HG03280 (cell line): ENCODE measurements around the gene LBP.
"Not testable (repeated sequence)": the region's sequence is repeated elsewhere in the genome, so short reads cannot be mapped to it uniquely, and the experiment has no call there.

Experiments used
- ATAC-seq: cut with Tn5 transposase; IDR thresholded peaks from one replicate; pipeline ENCODE4 v1.9.1; 2021; ENCODE audit warnings: mild to moderate bottlenecking, moderate library complexity; ENCODE audit not compliant: unreplicated experiment

Gene LBP

DNA sequence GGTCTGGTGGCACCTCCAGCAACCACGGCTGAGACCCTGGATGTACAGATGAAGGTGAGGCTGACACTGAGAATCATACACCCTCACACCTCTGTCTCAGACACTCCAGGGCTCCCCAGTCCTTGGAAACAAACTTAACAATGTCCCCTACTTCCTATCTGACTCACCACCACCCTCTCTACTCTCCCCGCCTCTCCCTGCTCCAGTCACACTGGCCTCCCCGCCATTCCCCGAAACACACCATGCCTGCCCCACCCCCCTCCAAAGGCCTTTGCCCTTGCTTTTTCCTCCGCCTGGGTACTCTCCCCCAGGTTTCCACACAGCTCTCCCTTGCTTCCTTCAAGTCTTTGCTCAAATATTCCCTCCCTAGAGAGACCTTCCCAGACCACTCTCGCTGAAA lies 26.1 kb upstream of the LBP start:
- ATAC-seq: no peak

DNA sequence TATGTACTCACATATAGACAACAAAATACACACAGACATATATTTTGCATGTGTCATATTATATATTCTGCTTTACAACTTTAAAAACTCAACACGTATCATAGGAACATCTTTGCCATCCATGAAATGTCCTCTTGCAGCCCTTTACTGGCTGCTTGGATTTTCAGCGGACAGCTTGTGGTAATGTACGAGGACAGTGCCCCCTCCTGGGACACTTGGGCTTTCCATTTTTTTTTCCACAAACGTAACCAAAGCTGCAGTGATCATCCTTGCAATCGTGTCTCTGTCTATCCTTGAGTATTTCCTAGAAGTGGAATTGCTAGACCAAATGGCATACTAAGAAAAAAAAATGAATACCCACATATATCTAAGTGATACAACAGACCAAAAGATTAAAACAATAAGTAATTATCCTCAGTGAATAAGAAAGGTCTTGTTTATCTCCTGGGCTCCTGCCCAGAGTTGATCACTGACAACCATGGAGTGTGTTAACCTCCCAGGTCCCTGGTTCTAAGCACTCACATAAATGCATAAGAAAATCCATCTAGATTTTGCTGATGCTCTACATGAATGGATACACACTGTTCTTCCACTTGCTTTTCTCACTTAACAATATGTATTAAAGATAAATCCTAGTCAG lies 24.2 kb upstream of the LBP start:
- no peak for ATAC-seq

DNA sequence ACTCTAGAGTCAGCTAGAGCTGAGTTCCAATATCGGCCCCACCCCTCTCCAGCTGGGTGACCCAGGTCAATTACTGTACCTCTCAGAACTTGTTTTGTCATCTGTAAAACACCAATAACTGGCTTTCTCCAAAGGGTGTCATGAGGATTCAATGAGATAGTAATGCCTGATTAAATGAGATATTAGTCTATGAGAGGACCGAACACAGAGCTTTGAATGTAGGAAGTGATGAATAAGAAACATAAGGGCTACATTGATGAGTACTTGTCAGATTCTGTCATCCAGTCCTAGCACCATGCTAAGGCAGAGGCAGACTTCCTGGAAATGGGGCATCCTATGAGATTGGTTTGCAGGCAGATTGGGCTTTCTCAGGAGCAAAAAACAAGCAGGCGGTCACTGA lies 22.1 kb upstream of the LBP start:
- no peak for ATAC-seq

DNA sequence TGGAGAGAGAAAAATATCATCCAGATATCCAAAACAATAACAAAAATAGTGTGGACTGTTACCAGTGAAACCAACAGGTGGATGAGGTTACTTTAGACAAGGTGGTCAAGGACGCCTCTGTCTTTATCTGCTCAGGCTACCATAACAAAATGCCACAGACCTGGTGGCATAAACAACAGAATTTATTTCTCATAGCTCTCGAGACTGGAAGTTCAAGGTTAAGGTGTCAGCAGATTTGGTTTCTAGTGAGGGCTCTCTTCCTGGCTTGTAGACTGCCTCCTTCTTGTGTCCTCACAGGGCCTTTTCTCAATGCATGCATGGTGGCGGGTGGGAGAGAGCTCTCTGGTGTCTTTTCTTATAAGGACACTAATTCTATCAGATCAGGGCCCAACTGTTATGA lies 21.1 kb upstream of the LBP start:
- ATAC-seq: no peak

- ATAC-seq: no peak
These were observed 20.4 kb upstream of the LBP start for GRCh38 chr20:38325905-38326304.

DNA sequence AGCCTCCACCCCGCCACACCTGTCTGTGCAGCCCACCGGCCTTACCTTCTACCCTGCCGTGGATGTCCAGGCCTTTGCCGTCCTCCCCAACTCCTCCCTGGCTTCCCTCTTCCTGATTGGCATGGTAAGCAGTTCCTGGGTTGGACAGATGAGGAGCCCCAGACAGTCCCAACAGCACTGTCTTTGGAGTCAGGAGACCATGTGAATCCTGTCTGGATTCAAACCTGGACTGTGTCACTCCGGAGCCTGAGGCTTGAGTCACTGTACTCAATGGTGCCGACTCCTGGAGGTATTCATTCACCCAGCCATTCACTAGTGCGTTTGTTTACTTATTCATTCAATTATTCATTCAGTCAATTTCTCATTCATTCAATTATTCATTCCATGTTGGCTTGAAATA lies 20.0 kb upstream of the LBP start:
- ATAC-seq: no peak

GRCh38 chr20:38330638-38331037 lies 15.6 kb upstream of the LBP start:
- no peak for ATAC-seq

GRCh38 chr20:38331245-38331644 lies 15.0 kb upstream of the LBP start:
- ATAC-seq: no peak

DNA sequence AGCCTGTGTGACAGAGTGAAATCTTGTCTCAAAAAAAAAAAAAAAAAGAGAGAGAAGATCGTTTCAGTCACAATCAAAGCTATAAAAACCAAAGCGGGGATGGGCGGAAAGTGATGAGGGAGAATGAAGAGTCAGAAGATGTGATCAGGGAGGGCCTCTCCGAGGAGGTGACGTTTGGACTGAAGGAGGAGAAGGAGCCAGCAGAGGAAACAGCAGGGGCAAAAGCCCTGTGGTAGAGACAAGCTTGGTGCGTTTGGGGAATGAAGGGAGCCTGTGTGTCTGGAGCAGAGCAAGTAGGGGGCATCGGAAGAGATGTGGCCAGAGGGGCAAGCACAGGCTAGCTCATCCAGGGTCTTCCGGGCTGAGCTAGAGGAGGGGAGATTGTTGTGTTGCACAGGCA lies 14.5 kb upstream of the LBP start:
- ATAC-seq: no peak

DNA sequence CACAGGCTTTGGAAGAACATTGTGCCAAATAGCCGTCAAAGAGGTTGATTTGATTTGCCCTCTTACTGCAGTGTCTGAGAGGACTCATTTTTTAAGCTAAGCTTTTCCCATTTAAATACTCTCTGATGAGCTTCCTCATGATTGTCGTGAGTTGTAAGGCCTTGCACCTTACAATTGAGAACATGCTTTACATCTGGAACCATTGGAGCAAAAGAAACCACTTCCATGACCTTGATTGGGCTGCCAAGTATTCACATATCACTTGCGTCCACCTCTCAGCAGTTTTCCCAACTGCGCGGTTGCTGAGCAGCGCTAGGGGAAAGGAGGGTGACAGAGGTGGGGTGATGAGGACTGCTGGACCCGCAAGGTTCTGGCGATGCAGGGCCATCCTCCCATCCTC lies 12.3 kb upstream of the LBP start:
- no peak for ATAC-seq

DNA sequence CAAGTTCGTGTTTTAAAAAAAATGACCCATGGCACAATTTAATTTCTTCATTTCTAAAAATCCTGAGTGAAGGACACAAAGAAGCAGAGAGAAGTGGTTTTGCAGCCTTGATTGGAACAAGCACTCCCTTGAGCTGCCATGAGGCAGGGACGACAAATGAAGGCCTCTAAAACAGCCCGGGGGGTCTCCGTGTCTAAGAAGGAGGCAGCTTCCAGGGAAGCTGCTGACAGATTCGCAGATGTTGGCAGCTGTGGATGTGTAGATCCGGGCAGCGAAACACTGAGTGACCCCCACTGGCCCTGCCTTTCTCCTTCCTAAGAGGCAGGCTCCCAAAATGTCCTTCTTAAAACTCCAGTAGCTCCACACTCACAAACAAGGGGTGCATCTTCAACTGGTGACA lies 9.6 kb upstream of the LBP start:
- no peak for ATAC-seq

GRCh38 chr20:38337561-38338140 lies 8.6 kb upstream of the LBP start:
- no peak for ATAC-seq

- ATAC-seq: no peak
These were observed 7.3 kb upstream of the LBP start for GRCh38 chr20:38338849-38339520.

DNA sequence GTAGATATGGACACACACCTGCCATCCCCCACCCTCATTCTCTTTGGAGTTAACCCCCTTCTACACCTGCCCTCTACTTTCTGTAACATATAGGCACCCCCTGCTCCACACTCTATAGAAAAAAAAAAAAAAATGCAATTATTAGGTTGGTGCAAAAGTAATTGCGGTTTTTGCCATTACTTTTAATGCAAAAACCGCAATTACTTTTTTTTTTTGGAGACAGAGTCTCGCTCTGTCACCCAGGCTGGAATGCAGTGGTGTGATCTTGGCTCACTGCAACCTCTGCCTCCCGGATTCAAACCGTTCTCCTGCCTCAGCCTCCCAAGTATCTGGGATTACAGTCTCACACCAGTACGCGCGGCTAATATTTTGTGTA lies 6.8 kb upstream of the LBP start:
- not testable (repeated sequence) for ATAC-seq

- ATAC-seq: no peak
These were observed 6.3 kb upstream of the LBP start for GRCh38 chr20:38339997-38340396.

GRCh38 chr20:38340693-38341092 lies 5.6 kb upstream of the LBP start:
- no peak for ATAC-seq

- ATAC-seq: no peak
These were observed 4.1 kb upstream of the LBP start for GRCh38 chr20:38342216-38342615.

DNA sequence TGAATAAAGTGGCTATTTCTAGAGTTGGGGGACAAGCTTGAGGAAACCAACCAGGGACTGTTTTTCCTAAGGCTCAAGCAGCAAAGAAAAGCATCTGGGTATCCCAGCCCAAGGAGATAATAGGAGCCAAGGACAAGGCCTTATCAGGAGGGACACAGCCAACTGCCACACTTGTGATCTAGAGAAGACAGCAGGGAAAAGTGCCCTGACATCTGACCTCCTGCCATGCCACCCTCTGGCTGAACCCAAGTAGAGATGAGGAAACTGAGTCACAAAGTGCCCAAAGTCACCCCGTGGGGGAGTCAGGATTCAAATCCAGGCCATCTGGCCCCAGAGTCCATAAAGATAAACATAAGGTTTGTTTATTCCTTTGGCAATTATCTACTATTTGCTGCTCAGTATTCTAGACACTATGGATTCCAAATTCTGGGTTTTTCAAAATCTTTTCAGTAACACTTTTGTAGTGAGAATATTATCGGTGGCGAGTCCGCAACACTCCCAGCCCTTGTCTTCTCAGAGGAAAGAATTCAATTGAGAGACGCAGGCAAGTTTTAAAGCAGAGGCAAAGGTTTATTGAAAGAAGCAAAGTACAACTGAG lies 3.5 kb upstream of the LBP start:
- no peak for ATAC-seq

- no peak for ATAC-seq
These were observed 2.8 kb upstream of the LBP start for GRCh38 chr20:38343311-38344106.

- ATAC-seq: no peak
These were observed 2.1 kb upstream of the LBP start for GRCh38 chr20:38344107-38344701.

DNA sequence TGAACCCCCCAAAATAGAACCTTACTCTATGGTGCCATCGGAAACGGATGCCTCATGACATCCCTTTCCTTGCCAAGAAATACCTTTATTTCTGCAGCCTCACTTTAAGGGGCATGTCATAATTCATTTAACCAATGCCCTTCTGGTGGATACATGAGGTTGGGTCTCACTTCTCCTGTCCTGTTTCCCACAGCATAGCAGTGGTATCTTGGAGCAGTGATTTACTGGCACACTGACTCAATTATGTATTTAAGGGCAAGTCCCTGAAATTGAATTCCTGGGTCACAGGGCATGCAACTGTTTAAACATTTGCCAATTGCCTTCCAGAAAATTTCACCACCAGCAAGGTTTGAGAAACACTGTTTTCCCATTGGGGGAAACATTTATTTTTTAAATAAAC lies 639 bp upstream of the LBP start:
- no peak for ATAC-seq
